GM19397 (cell line): ENCODE measurements around the gene HBE1.
"Not testable (repeated sequence)": the region's sequence is repeated elsewhere in the genome, so short reads cannot be mapped to it uniquely, and the experiment has no call there.

Source experiments
- ATAC-seq: cut with Tn5 transposase; IDR thresholded peaks from one replicate; pipeline ENCODE4 v1.9.1; 2021; ENCODE audit warnings: mild to moderate bottlenecking, moderate library complexity; ENCODE audit not compliant: unreplicated experiment

HBE1 gene

DNA sequence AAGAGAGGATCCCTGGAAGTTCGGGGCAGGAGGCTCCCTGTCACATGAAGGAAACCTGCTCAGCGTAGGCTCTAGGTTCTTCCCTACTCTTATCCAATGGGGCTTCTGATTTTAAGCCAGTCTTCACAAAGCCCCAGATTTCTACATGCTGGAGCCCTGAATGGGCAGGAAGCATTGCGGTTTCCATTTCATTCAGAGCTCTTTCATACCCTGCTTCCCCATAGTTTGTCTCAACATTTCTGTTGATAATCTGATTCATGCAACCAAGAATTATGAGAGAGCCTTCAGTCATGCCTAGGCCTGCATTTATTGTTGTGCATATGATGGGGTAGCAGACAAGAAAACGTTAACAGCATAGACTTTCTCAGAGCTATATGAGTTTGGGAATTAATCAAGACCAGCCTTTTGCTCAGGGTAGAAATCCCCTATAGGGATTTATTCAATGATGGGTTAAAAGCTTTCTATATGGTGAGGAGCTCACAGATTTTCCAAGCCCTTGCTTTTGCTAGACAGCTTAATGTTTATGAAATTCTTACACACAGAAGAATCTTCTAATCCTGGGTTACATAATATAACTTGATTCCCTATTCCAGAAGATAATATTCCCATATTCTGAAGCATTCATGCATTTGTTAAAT, 16.1 kb upstream of the HBE1 start:
- no peak for ATAC-seq

DNA sequence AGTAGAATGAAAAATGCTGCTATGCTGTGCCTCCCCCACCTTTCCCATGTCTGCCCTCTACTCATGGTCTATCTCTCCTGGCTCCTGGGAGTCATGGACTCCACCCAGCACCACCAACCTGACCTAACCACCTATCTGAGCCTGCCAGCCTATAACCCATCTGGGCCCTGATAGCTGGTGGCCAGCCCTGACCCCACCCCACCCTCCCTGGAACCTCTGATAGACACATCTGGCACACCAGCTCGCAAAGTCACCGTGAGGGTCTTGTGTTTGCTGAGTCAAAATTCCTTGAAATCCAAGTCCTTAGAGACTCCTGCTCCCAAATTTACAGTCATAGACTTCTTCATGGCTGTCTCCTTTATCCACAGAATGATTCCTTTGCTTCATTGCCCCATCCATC, 14.9 kb upstream of the HBE1 start:
- no peak for ATAC-seq

DNA sequence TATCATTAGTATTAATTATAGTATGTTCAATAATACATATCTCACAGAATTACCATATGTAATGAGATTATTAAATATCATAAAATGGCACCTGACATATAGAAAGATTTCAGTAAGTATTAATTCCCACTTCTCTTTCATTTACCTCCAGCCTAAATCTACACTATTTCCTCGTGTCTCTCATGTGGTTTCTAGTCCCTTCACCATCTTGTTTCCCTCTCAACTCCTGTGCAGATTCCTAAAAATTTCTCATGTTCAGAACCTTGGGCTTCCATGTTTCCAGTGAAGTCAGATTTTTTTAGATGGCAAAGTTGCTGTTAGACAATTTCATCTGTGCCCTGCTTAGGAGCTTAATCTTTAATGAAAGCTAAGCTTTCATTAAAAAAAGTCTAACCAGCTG, 14.1 kb upstream of the HBE1 start:
- no peak for ATAC-seq

DNA sequence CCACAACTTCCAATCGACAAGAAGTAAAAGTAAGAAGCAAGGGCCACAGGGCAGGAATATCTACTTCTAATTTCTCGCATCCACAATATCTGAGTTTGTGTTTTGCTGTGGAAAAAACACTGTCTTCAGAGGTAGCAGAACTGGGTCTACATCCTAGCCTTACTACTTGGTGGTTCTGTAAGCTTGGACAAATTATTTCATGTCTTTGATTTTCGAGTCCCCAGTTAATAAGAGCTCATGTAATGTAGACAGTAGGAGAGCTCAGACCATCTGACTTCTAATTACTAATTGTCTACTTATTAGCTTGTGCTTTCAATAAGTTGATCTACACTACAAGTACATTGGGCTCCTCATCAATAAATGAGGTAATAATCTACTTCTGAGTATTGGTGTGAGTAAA, 13.3 kb upstream of the HBE1 start:
- no peak for ATAC-seq

DNA sequence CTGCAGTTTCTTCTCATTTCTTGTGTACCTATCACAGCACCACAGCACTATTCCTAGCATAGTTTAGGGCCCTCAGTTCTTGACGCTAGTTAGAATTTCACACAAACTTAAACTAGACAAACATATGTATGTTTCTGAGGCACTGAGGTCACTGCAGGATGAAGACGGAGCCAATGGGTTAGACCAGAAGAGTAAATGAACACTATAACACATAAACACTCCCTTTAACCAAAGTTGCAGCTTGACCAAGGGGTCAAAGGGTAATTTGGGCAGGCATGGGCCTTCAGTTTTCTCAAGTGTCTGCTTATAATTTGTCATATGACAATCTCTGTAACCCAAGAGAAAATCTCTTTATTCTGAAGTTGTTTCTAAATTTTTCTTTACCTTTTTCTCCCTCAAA, 12.9 kb upstream of the HBE1 start:
- ATAC-seq: no peak

DNA sequence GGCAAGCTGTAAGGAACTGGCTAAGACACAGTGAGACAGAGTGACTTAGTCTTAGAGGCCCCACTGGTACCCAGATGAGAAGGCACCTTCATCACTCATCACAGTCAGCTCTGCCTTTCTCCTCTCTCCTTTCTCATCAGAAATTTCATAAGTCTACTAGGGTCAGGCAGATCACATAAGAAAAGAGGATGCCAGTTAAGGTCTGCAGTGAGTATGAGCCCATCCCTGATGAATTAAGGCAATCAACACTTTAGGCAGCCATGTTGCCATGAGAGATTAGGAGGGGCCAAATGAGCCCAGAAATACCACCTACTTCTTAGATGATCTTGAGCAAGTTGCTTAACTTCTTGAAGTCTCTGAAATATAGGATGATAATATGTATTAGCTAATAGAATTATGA, 11.9 kb upstream of the HBE1 start:
- ATAC-seq: no peak

DNA sequence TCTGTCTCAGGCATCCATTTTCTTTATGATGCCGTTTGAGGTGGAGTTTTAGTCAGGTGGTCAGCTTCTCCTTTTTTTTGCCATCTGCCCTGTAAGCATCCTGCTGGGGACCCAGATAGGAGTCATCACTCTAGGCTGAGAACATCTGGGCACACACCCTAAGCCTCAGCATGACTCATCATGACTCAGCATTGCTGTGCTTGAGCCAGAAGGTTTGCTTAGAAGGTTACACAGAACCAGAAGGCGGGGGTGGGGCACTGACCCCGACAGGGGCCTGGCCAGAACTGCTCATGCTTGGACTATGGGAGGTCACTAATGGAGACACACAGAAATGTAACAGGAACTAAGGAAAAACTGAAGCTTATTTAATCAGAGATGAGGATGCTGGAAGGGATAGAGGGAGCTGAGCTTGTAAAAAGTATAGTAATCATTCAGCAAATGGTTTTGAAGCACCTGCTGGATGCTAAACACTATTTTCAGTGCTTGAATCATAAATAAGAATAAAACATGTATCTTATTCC, 10.9 kb upstream of the HBE1 start:
- peak; percentile 94 for ATAC-seq

DNA sequence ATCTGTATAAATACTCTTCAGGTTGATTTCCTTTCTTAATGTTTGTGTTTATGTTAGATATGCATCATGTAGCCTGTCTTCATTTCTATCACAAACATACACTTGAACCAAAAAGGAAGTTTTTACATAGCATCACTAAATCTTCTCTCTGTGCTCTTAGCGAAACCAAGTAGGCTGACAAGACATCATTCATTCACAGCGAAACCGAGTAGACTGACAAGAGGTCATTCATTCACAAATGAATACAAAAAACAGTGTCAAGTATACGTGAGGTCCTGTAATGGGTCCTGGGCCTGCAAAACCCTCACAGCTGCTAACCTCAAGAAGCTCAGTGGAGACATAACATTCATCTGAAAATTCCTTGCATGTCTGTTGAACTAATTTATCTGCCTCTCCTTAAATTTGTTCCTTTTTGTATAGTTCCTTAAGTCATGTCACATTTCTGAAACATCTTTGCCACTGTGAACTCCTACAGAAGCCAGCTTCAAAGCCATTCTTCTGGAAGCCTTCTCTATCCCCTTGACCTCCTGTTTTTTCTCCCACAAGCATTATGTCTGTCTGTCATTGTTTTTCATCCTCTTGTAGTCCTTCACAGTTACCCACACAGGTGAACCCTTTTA, 9.8 kb upstream of the HBE1 start:
- no peak for ATAC-seq

DNA sequence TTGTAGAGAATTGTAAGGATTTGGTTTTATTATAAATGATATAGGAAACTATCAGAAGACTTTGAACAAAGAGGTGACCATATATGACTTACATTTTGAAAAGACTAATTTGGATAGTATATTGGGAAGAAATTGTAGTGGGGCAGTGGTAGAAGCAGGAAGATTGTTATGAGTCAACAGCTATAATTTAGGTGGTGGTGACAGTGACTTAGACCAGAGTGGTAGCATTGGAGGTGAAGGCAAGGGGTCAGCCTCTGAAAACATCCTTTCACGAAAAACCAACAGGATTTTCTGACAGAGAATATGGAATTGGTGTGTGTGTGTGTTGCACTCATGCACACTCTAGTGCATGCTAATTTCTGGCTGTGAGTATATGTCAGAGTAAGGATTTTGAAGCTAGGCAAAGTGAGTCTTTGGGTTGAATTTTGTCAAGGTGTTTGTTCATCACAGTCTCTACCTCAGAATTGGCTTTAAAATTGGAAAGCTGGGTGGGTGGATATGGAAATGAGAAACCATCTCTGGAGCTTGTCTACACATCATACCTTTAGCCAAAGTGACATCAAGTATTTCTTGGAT, 8.2 kb upstream of the HBE1 start:
- ATAC-seq: no peak

DNA sequence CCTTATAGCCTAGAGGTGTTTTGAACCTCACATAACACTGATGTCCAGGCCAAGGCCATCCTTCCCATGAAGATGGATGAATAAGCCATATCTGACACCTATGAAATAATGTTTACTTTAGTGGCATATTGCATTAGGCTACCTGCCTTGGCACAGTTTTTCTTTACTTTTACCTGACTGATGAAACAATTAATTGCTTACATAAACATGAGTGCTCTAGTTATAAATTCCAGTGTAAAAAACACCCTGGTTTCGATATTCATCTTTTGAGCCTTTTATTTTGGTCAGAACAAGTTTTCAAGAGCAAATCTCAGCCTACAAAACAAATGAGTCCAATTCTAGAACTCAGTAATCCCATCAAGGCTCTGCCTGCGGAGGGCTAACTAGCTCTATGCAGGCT, 7.0 kb upstream of the HBE1 start:
- ATAC-seq: no peak

DNA sequence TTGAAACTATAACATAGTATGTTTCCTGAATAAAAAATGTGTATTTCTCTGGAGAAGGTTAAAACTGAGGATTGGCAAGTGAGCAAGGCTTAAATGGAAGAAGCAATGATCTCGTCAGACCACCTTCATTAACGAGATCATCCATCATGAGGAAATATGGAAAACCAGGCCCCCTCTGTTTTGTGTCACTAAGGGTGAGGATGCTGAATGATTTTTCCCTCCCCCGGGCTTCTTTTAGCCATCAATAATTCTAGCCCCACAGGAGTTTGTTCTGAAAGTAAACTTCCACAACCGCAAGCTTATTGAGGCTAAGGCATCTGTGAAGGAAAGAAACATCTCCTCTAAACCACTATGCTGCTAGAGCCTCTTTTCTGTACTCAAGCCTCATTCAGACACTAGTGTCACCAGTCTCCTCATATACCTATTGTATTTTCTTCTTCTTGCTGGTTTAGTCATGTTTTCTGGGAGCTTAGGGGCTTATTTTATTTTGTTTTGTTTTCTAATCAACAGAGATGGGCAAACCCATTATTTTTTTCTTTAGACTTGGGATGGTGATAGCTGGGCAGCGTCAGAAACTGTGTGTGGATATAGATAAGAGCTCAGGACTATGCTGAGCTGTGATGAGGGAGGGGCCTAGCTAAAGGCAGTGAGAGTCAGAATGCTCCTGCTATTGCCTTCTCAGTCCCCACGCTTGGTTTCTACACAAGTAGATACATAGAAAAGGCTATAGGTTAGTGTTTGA, 5.8 kb upstream of the HBE1 start:
- no peak for ATAC-seq

DNA sequence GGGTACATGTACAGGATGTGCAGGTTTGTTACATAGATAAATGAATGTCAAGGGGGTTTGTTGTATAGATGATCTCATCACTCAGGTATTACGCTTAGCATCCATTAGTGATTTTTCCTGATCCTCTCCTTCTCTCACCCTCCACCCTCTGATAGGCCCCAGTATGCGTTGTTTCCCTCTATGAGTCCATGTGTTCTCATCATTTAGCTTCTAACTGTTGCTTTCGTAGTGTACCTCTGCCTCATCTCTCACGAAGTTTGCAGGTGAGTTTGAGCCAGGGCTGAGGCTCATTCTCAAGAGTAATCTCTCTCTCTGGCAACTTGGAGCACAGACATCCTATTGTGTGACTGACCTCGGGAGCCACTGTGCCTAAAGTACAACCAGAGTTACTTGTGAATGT, 4.7 kb upstream of the HBE1 start:
- ATAC-seq: no peak

DNA sequence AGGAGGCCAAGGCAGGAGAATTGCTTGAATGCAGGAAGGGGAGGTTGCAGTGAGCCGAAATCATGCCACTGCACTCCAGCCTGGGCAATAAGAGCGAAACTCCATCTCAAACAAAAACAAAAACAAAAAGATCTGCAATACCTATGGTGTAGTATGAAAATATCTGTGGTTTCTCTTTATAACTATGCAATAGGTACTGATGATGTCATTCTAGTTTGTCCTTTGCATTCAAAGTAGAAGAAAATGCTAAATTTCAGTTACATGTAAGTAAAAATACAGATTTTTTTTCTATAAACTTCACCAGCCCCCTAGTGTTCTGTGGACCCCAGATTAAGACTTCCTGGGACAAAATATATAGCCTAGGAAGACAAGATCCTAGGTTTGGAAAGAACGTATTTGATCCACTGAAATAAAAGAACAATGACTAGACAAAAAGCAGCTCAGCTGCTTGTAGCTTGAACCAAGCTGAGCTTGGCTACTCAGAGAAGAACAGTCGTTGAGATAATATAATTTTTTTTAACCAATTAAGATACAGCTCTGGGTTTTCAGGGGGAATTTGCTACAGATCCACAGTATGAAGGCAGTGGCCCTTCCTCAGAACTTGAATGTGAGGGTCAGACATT, 2.8 kb upstream of the HBE1 start:
- no peak for ATAC-seq

DNA sequence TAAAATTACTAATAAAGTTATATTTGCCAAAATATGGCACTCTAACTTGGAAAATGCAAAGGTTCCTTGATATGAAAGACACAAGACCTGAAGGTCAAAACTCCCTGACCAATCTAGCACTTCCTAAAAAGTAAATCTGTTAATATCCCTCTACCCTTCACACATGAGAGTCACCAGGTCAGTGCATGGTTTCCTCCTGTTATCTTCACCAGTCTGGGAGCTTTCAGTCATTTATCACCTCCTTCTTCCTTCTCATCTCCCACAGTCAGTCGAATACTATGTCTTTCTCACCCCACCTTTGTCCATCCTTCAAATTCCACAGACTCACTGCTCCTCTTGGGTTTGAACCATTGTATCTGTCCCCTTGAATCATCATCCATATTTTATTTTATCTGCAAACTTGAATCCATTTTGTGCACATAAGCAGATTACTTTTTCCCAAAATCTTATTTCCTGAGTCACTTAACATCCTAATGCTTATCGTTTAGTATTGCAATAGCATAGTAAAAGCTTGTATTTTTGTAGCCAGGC, 2.6 kb downstream of the HBE1 start:
- ATAC-seq: no peak

DNA sequence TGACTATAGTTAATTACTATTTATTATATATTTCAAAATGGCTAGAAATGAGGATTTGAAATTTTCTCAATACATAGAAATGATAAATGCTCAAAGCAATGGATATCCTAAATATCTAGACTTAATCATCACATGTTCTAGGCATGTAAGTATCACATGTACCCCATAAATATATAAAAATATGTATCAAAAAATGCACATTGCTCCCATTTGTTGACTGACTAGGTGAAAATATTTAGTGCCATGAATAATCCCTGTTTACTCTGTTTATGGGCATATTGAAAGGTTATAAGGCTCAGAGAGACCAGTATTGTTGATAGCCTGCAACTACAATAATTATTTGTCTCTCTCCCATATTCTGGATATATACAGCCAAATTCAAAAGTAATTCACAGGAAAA, 3.1 kb downstream of the HBE1 start:
- ATAC-seq: no peak

DNA sequence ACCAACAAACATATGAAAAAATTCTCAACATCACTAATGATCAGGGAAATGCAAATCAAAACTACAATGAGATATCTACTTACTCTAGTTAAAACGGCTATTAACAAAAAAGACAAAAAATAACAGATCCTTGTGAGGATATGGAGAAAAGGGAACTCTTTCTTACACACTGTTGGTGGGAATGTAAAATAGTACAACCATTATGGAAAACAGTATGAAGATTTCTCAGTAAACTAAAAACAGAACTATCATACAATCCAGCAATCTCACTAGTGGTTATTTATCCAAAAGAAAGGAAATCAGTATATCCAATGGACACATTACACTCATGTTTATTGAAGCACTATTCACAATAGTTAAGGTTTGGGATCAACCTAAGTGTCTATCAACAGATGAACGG, 3.9 kb downstream of the HBE1 start:
- no peak for ATAC-seq

DNA sequence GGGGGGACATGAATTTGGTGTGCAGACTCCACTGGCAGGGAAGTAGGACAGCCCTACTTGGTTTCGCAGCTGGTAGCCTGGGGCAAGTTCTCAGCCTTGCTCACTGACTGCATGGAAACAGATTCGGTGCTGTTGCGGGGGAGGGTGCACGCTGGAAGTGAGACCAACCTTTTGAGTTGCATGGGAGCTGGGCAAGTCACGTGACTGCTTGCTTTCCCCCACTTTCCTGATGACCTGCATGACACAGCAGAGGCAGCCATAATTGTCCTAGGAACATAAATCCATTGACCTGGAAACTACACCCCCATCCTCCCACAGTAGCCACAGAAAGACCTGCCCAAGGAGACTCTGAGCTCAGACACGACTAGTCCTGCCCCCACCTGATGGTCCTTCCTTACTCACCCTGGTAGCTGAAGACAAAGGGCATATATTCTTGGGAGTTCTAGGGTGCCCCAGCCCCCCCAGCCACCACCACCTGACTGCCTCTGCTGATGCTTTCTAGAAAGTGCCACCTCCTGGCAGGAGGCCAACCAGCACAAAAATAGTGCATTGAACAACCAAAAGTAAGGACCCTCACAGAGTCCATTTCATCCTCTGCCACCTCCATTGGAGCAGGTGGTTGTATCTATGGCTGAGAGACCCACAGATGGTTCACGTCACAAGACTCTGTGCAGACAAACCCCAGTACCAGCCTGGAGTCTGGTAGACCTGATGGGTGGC, 11.0 kb downstream of the HBE1 start:
- no peak for ATAC-seq

DNA sequence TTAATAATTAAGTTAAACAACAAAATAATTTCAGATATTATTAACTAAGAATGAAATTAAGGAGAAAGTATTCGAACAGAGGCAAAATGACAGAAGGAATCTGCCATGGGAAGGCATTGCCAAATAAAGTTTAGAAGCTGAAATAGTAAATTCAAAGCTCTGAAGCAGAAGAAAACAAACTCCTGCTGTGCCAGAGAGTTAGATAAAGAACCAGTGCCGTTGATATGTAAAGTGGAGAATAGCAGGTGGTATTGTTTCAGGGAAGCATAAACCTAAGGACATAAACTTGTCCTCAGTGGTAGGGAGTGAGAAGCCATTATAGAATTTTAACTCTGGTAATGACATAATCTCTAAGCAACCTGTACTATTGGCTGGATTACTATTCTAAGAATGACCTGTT, 12.4 kb downstream of the HBE1 start:
- ATAC-seq: no peak

DNA sequence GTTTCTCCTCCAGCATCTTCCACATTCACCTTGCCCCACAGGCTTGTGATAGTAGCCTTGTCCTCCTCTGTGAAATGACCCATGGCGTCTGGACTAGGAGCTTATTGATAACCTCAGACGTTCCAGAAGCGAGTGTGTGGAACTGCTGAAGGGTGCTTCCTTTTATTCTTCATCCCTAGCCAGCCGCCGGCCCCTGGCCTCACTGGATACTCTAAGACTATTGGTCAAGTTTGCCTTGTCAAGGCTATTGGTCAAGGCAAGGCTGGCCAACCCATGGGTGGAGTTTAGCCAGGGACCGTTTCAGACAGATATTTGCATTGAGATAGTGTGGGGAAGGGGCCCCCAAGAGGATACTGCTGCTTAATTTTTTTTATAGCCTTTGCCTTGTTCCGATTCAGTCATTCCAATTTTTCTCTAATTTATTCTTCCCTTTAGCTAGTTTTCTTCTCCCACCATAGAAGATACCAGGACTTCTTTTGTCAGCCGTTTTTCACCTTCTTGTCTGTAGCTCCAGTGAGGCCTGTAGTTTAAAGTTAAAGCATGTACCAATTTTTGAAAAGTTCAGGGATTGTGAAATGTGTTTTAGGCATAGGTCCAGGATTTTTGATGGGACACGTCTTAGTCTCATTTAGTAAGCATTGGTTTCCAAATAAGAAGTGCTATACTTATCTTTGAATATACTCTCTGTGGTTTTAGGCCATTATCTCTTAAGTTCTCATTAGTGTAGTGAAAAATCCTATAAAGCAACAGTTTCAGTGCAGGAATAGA, 14.9 kb downstream of the HBE1 start, which contains the start of gene HBG2:
HBG2 (minus strand) TSS at position 136 of the 768 bp plus-strand sequence; CDS start at position 83, 53 bp downstream.
- ATAC-seq: not testable (repeated sequence)

DNA sequence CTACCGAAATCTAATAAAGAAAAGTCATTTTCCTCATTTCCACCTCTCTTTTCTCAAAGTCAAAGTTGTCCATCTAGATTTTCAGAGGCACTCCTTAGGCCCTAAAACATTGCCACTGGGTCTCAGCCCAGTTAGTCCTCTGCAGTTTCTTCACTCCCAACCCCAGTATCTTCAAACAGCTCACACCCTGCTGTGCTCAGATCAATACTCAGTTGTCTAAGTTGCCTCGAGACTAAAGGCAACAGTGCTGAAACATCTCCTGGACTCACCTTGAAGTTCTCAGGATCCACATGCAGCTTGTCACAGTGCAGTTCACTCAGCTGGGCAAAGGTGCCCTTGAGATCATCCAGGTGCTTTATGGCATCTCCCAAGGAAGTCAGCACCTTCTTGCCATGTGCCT, 15.7 kb downstream of the HBE1 start:
- ATAC-seq: not testable (repeated sequence)
